Measurements from ENCODE around the gene CORO2A. TPM values are rescaled to one million over a fixed set of nuclear protein-coding genes. Genes with fewer than 3 reads are reported as not detected.

CORO2A gene
- total RNA-seq, 4 donors from 2014 or later, result 2.8 to 4.6 (median 4.2) TPM

DNA sequence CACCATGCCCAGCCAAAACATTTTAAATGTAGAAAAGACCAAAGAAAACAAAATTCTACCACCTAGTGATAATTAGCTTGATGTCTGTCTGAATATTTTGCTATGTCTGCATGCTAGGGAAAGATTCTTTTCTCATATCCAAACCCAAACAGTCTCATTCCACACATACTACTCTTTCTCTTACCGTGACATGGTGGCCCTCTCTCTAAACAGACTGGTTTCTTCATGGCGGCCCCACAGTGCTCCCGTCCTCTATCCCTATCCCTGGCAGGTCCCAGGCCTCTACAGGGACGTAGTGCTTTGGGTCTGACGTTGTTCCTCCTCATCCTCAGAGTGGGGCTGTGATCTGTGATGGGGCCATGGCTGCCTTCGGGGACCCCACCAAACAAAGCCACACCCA, 8.1 kb downstream of the CORO2A start:
- Histone ChIP-seq H3K27me3 (no peaks in the 10 kb centered on the region), H3K9me3 (no peaks in the 10 kb centered on the region), H3K27ac (no peak overlapping the region), H3K4me1 (no peaks in the 10 kb centered on the region), H3K36me3 (no peaks in the 10 kb centered on the region), H3K4me3 (no peak overlapping the region)
- intact Hi-C loops (cut with DNase I; ENCODE audit: low total_unique reads), result no loop called here
- TF ChIP-seq POLR2A (IDR thresholded peaks at IDR 0.05) (no peak), CTCF (IDR thresholded peaks at IDR 0.05) (no peak)
- DNase-seq, result no peak

GRCh38 chr9:98182889-98183599, 9.4 kb downstream of the CORO2A start:
- TF ChIP-seq POLR2A (IDR thresholded peaks at IDR 0.05) (no peak), CTCF (IDR thresholded peaks at IDR 0.05) (no peak)
- no peak overlapping the region for H3K4me3 ChIP-seq
- H3K27ac ChIP-seq, result no peak overlapping the region
- H3K27me3 ChIP-seq, result no peaks in the 10 kb centered on the region
- no peaks in the 10 kb centered on the region for H3K36me3 ChIP-seq
- H3K9me3 ChIP-seq, result no peaks in the 10 kb centered on the region
- DNase-seq, result no peak
- H3K4me1 ChIP-seq, result no peaks in the 10 kb centered on the region
- intact Hi-C loops (cut with DNase I; ENCODE audit: low total_unique reads), result no loop called here

DNA sequence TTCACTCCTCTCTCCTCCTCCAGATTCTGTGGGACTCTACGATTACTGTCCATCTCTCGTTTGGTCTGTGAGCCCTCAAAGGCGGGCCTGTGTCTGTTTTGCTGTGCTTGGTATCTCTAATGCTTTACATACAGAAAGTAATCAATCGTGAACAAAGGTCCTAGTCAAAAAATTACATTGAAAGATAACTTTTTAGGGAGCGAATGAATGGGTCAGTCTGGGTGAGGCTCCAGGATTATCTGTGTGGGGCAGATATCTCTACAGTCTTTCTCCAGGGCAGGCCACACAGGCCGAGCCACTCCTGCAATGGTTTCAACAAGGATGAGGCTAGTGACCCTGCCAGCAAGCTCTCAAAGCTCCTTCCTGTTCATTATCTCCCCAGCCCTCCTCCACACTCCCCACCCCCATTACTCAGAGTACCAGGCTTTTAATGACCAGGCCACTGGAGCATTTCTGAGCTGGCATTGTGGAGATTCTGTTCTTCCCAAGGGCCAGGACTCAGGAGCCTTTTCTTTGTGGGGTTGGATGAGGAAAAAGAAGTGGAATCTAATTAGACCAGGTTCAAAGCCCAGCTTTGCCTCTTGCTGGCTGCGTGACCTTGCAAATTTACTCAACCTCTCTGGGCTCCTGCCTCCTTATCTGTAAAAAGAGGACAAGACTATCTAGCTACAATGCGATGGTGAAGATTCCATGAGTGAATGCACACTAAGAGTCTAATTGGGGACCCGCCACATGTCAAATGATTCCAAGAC, 10.2 kb downstream of the CORO2A start:
- intact Hi-C loops (cut with DNase I; ENCODE audit: low total_unique reads), result no loop called here
- H3K36me3 ChIP-seq, result no peaks in the 10 kb centered on the region
- no peak for TF ChIP-seq POLR2A (IDR thresholded peaks at IDR 0.05)
- no peak for TF ChIP-seq CTCF (IDR thresholded peaks at IDR 0.05)
- H3K27ac ChIP-seq, result no peak overlapping the region
- DNase-seq, result no peak
- H3K27me3 ChIP-seq, result no peaks in the 10 kb centered on the region
- H3K4me1 ChIP-seq, result no peaks in the 10 kb centered on the region
- H3K4me3 ChIP-seq, result no peak overlapping the region
- H3K9me3 ChIP-seq, result no peaks in the 10 kb centered on the region

GRCh38 chr9:98181746-98182068, 10.7 kb downstream of the CORO2A start:
- intact Hi-C loops (cut with DNase I; ENCODE audit: low total_unique reads), result no loop called here
- DNase-seq, result no peak
- H3K4me1 ChIP-seq, result no peaks in the 10 kb centered on the region
- no peaks in the 10 kb centered on the region for H3K27me3 ChIP-seq
- H3K36me3 ChIP-seq, result no peaks in the 10 kb centered on the region
- no peak overlapping the region for H3K4me3 ChIP-seq
- H3K9me3 ChIP-seq, result no peaks in the 10 kb centered on the region
- no peak for TF ChIP-seq POLR2A (IDR thresholded peaks at IDR 0.05)
- TF ChIP-seq CTCF (IDR thresholded peaks at IDR 0.05), result no peak
- no peak overlapping the region for H3K27ac ChIP-seq

- DNase-seq, result no peak
- Histone ChIP-seq H3K27me3 (no peaks in the 10 kb centered on the region), H3K4me3 (no peak overlapping the region), H3K4me1 (no peaks in the 10 kb centered on the region), H3K9me3 (no peaks in the 10 kb centered on the region), H3K36me3 (no peaks in the 10 kb centered on the region), H3K27ac (no peak overlapping the region)
- TF ChIP-seq POLR2A (IDR thresholded peaks at IDR 0.05), result no peak
- no peak for TF ChIP-seq CTCF (IDR thresholded peaks at IDR 0.05)
- intact Hi-C loops (cut with DNase I; ENCODE audit: low total_unique reads), result no loop called here
Observed at GRCh38 chr9:98180996-98181395, 11.4 kb downstream of the CORO2A start.
